Liver (tissue), 9 donors: ENCODE results near the gene ARHGAP23. TPM values are rescaled to one million over a fixed set of nuclear protein-coding genes. Genes with fewer than 3 reads are reported as not detected.

Experiments used
- DNase-seq: peaks from one replicate; pipeline ENCODE4 v3.0.0-alpha.2; 2017; ENCODE audit warnings: low spot score
- H3K27ac ChIP-seq, 2 donors: one replicate each; pipeline ENCODE4 v1.7.0; 2013; ENCODE audit warnings: inconsistent platforms in 2 of 2, low read length in 2 of 2, control low read depth in 1 of 2, low read depth in 1 of 2, mild to moderate bottlenecking in 1 of 2
- H3K27me3 ChIP-seq, 4 donors: one replicate each; pipeline versions ENCODE4 v1.6.1 to v1.7.0; 2013; ENCODE audit warnings: low read length in 3 of 4, inconsistent platforms in 1 of 4, mild to moderate bottlenecking in 1 of 4, moderate library complexity in 1 of 4; ENCODE audit not compliant: control insufficient read depth in 4 of 4, insufficient read depth in 4 of 4
- H3K36me3 ChIP-seq, 4 donors: one replicate each; pipeline versions ENCODE4 v1.6.1 to v1.7.0; 2013; ENCODE audit warnings: low read length in 3 of 4, mild to moderate bottlenecking in 3 of 4, low read depth in 1 of 4, moderate library complexity in 1 of 4; ENCODE audit not compliant: control insufficient read depth in 4 of 4, insufficient read depth in 3 of 4
- H3K4me1 ChIP-seq, 4 donors: one replicate each; pipeline versions ENCODE4 v1.6.1 to v1.7.0; 2013; ENCODE audit warnings: low read length in 3 of 4, mild to moderate bottlenecking in 3 of 4, moderate library complexity in 1 of 4; ENCODE audit not compliant: control insufficient read depth in 4 of 4, insufficient read depth in 4 of 4
- H3K4me3 ChIP-seq, 3 donors: one replicate each; pipeline versions ENCODE4 v1.6.1 to v1.7.0; 2013; ENCODE audit warnings: low read length in 3 of 3, control low read depth in 1 of 3, low read depth in 1 of 3, mild to moderate bottlenecking in 1 of 3
- H3K9ac ChIP-seq, 2 donors: one replicate each; pipeline ENCODE4 v1.7.0; 2013; ENCODE audit warnings: low read length in 2 of 2, mild to moderate bottlenecking in 2 of 2, moderate library complexity in 2 of 2, control low read depth in 1 of 2, low read depth in 1 of 2
- H3K9me3 ChIP-seq, 4 donors: one replicate each; pipeline versions ENCODE4 v1.6.1 to v1.7.0; 2013; ENCODE audit warnings: low read length in 3 of 4; ENCODE audit not compliant: control insufficient read depth in 4 of 4
- CTCF ChIP-seq: fragments of 150-350 bp; IDR thresholded peaks from 2 replicates; pipeline ENCODE4 v1.5.1; 2017; ENCODE audit warnings: improper control_type of control experiment, low read depth, low read length; ENCODE audit not compliant: missing input control
- EGR1 ChIP-seq, 2 donors: IDR thresholded peaks; 2 replicates each; pipeline ENCODE4 v1.6.1; 2016 to 2018; ENCODE audit warnings: antibody characterized with exemption in 2 of 2, low read depth in 2 of 2
- FOXA1 ChIP-seq: IDR thresholded peaks from 2 replicates; pipeline ENCODE4 v1.6.1; 2016; ENCODE audit warnings: antibody characterized with exemption
- HNF4A ChIP-seq, 2 donors: conservative IDR thresholded peaks; 2 replicates each; pipeline ENCODE4 v1.6.1; 2016; ENCODE audit warnings: antibody characterized with exemption in 2 of 2, mild to moderate bottlenecking in 2 of 2
- HNF4G ChIP-seq: IDR thresholded peaks from 2 replicates; pipeline ENCODE4 v1.6.1; 2016; ENCODE audit warnings: antibody characterized with exemption
- JUND ChIP-seq, 2 donors: IDR thresholded peaks; 2 replicates each; pipeline ENCODE4 v1.6.1; 2016; ENCODE audit warnings: antibody characterized with exemption in 2 of 2
- MAX ChIP-seq: IDR thresholded peaks from 2 replicates; pipeline ENCODE4 v1.6.1; 2016; ENCODE audit warnings: antibody characterized with exemption
- NR2F2 ChIP-seq: IDR thresholded peaks from 2 replicates; pipeline ENCODE4 v1.6.1; 2016; ENCODE audit warnings: antibody characterized with exemption
- RAD21 ChIP-seq, 2 donors: IDR thresholded peaks; 2 replicates each; pipeline ENCODE4 v1.6.1; 2016; ENCODE audit warnings: antibody characterized with exemption in 2 of 2, mild to moderate bottlenecking in 2 of 2
- RXRA ChIP-seq, 2 donors: IDR thresholded peaks; 2 replicates each; pipeline ENCODE4 v1.6.1; 2017 to 2018; ENCODE audit warnings: antibody characterized with exemption in 2 of 2, mild to moderate bottlenecking in 1 of 2
- SP1 ChIP-seq: IDR thresholded peaks from 2 replicates; pipeline ENCODE4 v1.6.1; 2018; ENCODE audit warnings: antibody characterized with exemption, mild to moderate bottlenecking
- TAF1 ChIP-seq: conservative IDR thresholded peaks from 2 replicates; pipeline ENCODE4 v1.6.1; 2016; ENCODE audit warnings: antibody characterized with exemption, mild to moderate bottlenecking
- YY1 ChIP-seq: IDR thresholded peaks from 2 replicates; pipeline ENCODE4 v1.6.1; 2016; ENCODE audit warnings: antibody characterized with exemption, mild to moderate bottlenecking
- ZBTB33 ChIP-seq: IDR thresholded peaks from 2 replicates; pipeline ENCODE4 v1.6.1; 2016; ENCODE audit warnings: antibody characterized with exemption
- WGBS: extraction: QIAGEN DNeasy Blood & Tissue Kit; methylation state at CpG from one replicate; pipeline ENCODE4 v1.1.7; 2013; 5-methylcytosine and 5-hydroxymethylcytosine counted together
- polyA plus RNA-seq, 2 donors: library from polyadenylated mRNA; stranded (reverse) in 1 of 2; unstranded in 1 of 2; fragments of 200-250 nt in 1 of 2; fragments of >200 nt in 1 of 2; fragmentation: Nextera tagmentation in 1 of 2; extraction: Ambion mirVana in 1 of 2; gene quantifications; one replicate each; pipeline versions ENCODE4 v1.2.1 to v1.2.3, GENCODE V29; 2013 to 2015
- total RNA-seq, 2 donors: library from RNA; depleted of rRNA; stranded (reverse); fragments of >200 nt; gene quantifications; one replicate each; pipeline ENCODE4 v1.2.3, GENCODE V29; 2014
- TF ChIP-seq, protein P1 (sequence below): IDR thresholded peaks from 2 replicates; pipeline ENCODE4 v1.6.1; 2016; ENCODE audit warnings: antibody characterized with exemption, mild to moderate bottlenecking
- TF ChIP-seq, protein P2 (sequence below): IDR thresholded peaks from 2 replicates; pipeline ENCODE4 v1.6.1; 2016; ENCODE audit warnings: antibody characterized with exemption
- donor health status: healthy.
- donor health status: healthy.
- donor health status: healthy.
- donor health status: healthy.
- donor health status: healthy.

Gene ARHGAP23
- total and polyA plus RNA-seq, 4 donors, result 0.28 to 31.8 (median 4.6) TPM

DNA sequence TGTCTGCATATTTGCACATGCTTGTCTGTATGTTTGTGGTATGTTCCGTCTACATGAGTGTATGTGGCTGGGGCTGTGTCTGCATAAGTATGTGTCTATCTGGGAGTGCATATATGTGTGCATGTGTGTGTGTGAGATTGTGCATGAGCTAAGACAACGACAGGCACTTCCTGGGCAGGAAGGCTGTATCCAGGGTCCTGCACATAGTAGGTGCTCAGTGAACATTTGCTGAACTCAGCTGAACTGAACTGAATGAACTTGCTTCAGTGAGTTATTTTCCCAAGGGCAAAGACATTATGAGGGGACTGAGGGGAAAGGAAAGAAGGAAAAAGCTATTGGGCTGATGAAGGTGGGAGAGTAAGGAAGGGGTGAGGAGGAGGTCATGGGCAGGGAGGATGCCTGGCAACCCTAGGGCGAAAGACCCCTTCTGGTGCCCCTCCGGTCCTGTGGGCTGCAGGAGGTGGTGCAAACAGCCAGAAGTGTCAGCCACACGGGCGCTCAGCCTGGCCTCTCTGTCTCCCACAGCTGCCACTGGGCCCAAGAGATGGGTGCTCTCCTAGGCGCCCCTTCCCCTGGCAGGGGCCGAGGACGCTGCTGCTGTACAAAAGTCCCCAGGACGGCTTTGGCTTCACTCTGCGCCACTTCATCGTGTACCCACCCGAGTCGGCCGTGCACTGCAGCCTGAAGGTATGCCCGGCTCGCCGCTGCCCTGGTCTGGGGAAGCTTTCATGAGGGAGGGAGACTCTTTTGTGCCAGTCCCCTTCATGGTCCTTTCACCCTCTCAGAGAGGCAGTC is 29.5 kb downstream of the ARHGAP23 start:
- 85% methylated on average over 18 of the region's 18 CpGs for WGBS

More for the DNA sequence above, 29.5 kb downstream of the ARHGAP23 start:
- no peak overlapping the region for H3K27ac ChIP-seq
- no peak overlapping the region for H3K9ac ChIP-seq
- no peaks in the 10 kb centered on the region for H3K36me3 ChIP-seq
- peaks cover 0 to 3% (median 1%) of the 10 kb centered on the region in 4 donors for H3K4me1 ChIP-seq
- no peak for DNase-seq
- H3K27me3 ChIP-seq, result peaks cover 0 to 4% (median 0%) of the 10 kb centered on the region in 4 donors
- TF ChIP-seq, protein P1, sequence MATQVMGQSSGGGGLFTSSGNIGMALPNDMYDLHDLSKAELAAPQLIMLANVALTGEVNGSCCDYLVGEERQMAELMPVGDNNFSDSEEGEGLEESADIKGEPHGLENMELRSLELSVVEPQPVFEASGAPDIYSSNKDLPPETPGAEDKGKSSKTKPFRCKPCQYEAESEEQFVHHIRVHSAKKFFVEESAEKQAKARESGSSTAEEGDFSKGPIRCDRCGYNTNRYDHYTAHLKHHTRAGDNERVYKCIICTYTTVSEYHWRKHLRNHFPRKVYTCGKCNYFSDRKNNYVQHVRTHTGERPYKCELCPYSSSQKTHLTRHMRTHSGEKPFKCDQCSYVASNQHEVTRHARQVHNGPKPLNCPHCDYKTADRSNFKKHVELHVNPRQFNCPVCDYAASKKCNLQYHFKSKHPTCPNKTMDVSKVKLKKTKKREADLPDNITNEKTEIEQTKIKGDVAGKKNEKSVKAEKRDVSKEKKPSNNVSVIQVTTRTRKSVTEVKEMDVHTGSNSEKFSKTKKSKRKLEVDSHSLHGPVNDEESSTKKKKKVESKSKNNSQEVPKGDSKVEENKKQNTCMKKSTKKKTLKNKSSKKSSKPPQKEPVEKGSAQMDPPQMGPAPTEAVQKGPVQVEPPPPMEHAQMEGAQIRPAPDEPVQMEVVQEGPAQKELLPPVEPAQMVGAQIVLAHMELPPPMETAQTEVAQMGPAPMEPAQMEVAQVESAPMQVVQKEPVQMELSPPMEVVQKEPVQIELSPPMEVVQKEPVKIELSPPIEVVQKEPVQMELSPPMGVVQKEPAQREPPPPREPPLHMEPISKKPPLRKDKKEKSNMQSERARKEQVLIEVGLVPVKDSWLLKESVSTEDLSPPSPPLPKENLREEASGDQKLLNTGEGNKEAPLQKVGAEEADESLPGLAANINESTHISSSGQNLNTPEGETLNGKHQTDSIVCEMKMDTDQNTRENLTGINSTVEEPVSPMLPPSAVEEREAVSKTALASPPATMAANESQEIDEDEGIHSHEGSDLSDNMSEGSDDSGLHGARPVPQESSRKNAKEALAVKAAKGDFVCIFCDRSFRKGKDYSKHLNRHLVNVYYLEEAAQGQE, result no peak
- no peak for TF ChIP-seq HNF4A (conservative IDR thresholded peaks at IDR 0.05)
- TF ChIP-seq EGR1 (IDR thresholded peaks at IDR 0.05; ENCODE audit: low read depth in 2 of 2), result no peak
- TF ChIP-seq TAF1, result no peak
- no peak for TF ChIP-seq JUND (IDR thresholded peaks at IDR 0.05)
- TF ChIP-seq, protein P2, sequence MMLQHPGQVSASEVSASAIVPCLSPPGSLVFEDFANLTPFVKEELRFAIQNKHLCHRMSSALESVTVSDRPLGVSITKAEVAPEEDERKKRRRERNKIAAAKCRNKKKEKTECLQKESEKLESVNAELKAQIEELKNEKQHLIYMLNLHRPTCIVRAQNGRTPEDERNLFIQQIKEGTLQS, result no peak
- no peak for TF ChIP-seq FOXA1
- no peak for TF ChIP-seq YY1
- no peak for TF ChIP-seq HNF4G
- no peak for TF ChIP-seq MAX
- TF ChIP-seq SP1, result no peak
- no peak for TF ChIP-seq NR2F2
- no peak for TF ChIP-seq CTCF
- TF ChIP-seq RAD21 (IDR thresholded peaks at IDR 0.05), result no peak
- no peak for TF ChIP-seq RXRA (IDR thresholded peaks at IDR 0.05)
- TF ChIP-seq ZBTB33, result no peak
- H3K4me3 ChIP-seq, result no peak overlapping the region
- no peaks in the 10 kb centered on the region for H3K9me3 ChIP-seq
